Neural cell (in vitro differentiated cells): ENCODE measurements around the gene DNAJC3. TPM values are rescaled to one million over a fixed set of nuclear protein-coding genes. Genes with fewer than 3 reads are reported as not detected.
"Not testable (repeated sequence)": the region's sequence is repeated elsewhere in the genome, so short reads cannot be mapped to it uniquely, and the experiment has no call there.

Source experiments
- H2AFZ ChIP-seq: fragments of 200-600, 300-800 bp; sonication (generic), shearing (Covaris generic); 2 replicates; pipeline ENCODE4 v1.6.0; 2014; ENCODE audit warnings: low read depth, mild to moderate bottlenecking, antibody characterized with exemption, low read length, moderate library complexity
- H3F3A ChIP-seq: fragments of 200-600 bp; shearing (Covaris generic); 2 replicates; pipeline ENCODE4 v1.6.1; 2016; ENCODE audit warnings: mild to moderate bottlenecking, moderate library complexity, mixed read lengths, antibody characterized with exemption, low read length; ENCODE audit not compliant: insufficient read depth, poor library complexity, severe bottlenecking
- H3K27ac ChIP-seq: fragments of 200-600, 300-800 bp; sonication (generic), shearing (Covaris generic); 2 replicates; pipeline ENCODE4 v1.5.1; 2014; ENCODE audit warnings: mild to moderate bottlenecking, low read length, moderate library complexity
- H3K27me3 ChIP-seq: fragments of 300-800, 200-600 bp; sonication (generic), shearing (Covaris generic); 2 replicates; pipeline ENCODE4 v1.6.0; 2014; ENCODE audit warnings: mild to moderate bottlenecking, low read depth, low read length, moderate library complexity; ENCODE audit not compliant: insufficient read depth
- H3K36me3 ChIP-seq: fragments of 300-800, 200-600 bp; sonication (generic), shearing (Covaris generic); 2 replicates; pipeline ENCODE4 v1.5.1; 2014; ENCODE audit warnings: mild to moderate bottlenecking, antibody characterized with exemption, low read length, moderate library complexity; ENCODE audit not compliant: insufficient read depth
- H3K4me2 ChIP-seq: fragments of 300-800, 200-600 bp; sonication (generic), shearing (Covaris generic); 2 replicates; pipeline ENCODE4 v1.6.0; 2014; ENCODE audit warnings: mild to moderate bottlenecking, low read length
- H3K4me3 ChIP-seq: fragments of 300-800, 200-600 bp; sonication (generic), shearing (Covaris generic); 2 replicates; pipeline ENCODE4 v1.5.1; 2014; ENCODE audit warnings: mild to moderate bottlenecking, low read length, moderate library complexity
- H3K79me2 ChIP-seq: fragments of 200-600 bp; shearing (Covaris generic); replicated peaks from 2 replicates; pipeline ENCODE4 v1.6.0; 2014; ENCODE audit warnings: mild to moderate bottlenecking, low read length, moderate library complexity; ENCODE audit not compliant: insufficient read depth
- H3K9ac ChIP-seq: fragments of 300-800, 200-600 bp; sonication (generic), shearing (Covaris generic); 2 replicates; pipeline ENCODE4 v1.6.1; 2016; ENCODE audit warnings: mild to moderate bottlenecking, low read length, mixed read lengths
- H3K9me2 ChIP-seq: fragments of 200-600 bp; shearing (Covaris generic); 2 replicates; pipeline ENCODE4 v1.6.1; 2016; ENCODE audit warnings: mild to moderate bottlenecking, low read length, mixed read lengths; ENCODE audit not compliant: insufficient read depth
- H3K9me3 ChIP-seq: fragments of 200-600, 300-800 bp; sonication (generic), shearing (Covaris generic); 2 replicates; pipeline ENCODE4 v1.6.1; 2016; ENCODE audit warnings: mild to moderate bottlenecking, mixed run types, low read length, moderate library complexity, mixed read lengths
- H4K20me1 ChIP-seq: fragments of 200-600 bp; shearing (Covaris generic); 2 replicates; pipeline ENCODE4 v1.6.1; 2016; ENCODE audit warnings: mild to moderate bottlenecking, mixed run types; ENCODE audit not compliant: insufficient read depth
- CTCF ChIP-seq: fragments of 450-650 bp; IDR thresholded peaks from 2 replicates; pipeline ENCODE4 v1.5.1; 2014; ENCODE audit warnings: antibody characterized with exemption, mild to moderate bottlenecking, moderate library complexity; ENCODE audit not compliant: poor library complexity, severe bottlenecking
- EP300 ChIP-seq: fragments of 450-650 bp; conservative IDR thresholded peaks from 2 replicates; pipeline ENCODE4 v1.6.1; 2014; ENCODE audit warnings: antibody characterized with exemption, mild to moderate bottlenecking, moderate library complexity; ENCODE audit not compliant: poor library complexity, severe bottlenecking
- EZH2 ChIP-seq: fragments of 200-600, 300-800 bp; shearing (Covaris generic), sonication (generic); IDR thresholded peaks from 2 replicates; pipeline ENCODE4 v1.6.1; 2014; ENCODE audit warnings: antibody characterized with exemption, low read length, borderline replicate concordance, mild to moderate bottlenecking; ENCODE audit not compliant: insufficient read depth, poor library complexity, severe bottlenecking
- MXI1 ChIP-seq: fragments of 450-650 bp; conservative IDR thresholded peaks from 2 replicates; pipeline ENCODE4 v1.6.1; 2014; ENCODE audit warnings: antibody characterized with exemption, mild to moderate bottlenecking; ENCODE audit not compliant: poor library complexity, severe bottlenecking
- POLR2AphosphoS5 ChIP-seq: IDR thresholded peaks from 2 replicates; pipeline ENCODE4 v1.6.1; 2012
- RAD21 ChIP-seq: fragments of 450-650 bp; conservative IDR thresholded peaks from 2 replicates; pipeline ENCODE4 v1.6.1; 2014; ENCODE audit warnings: antibody characterized with exemption, mild to moderate bottlenecking, moderate library complexity
- REST ChIP-seq: IDR thresholded peaks from 2 replicates; pipeline ENCODE4 v1.6.1; 2012; ENCODE audit warnings: borderline replicate concordance
- SMC3 ChIP-seq: fragments of 450-650 bp; conservative IDR thresholded peaks from 2 replicates; pipeline ENCODE4 v1.6.1; 2014; ENCODE audit warnings: antibody characterized with exemption, mild to moderate bottlenecking, moderate library complexity; ENCODE audit not compliant: poor library complexity
- TAF1 ChIP-seq: IDR thresholded peaks from 2 replicates; pipeline ENCODE4 v1.6.1; 2012; ENCODE audit warnings: low read depth
- polyA plus RNA-seq: library from polyadenylated mRNA; depleted of rRNA; stranded (reverse); fragments of >200 nt; gene quantifications from 2 replicates; pipeline ENCODE4 v1.2.3, GENCODE V29; 2014

The DNAJC3 gene
- polyA plus RNA-seq, 1 donor from 2014 or later, result 8.2 TPM

GRCh38 chr13:95708811-95709500, 32.0 kb downstream of the DNAJC3 start:
- no peaks in the 10 kb centered on the region for H3K9me2 ChIP-seq
- H2AFZ ChIP-seq, result no peak overlapping the region
- no peaks in the 10 kb centered on the region for H3K79me2 ChIP-seq
- no peaks in the 10 kb centered on the region for H3K36me3 ChIP-seq
- H3K4me3 ChIP-seq, result no peak overlapping the region
- TF ChIP-seq POLR2AphosphoS5 (no peak), CTCF (no peak), EZH2 (no peak), TAF1 (no peak), EP300 (no peak)
- no peaks in the 10 kb centered on the region for H3F3A ChIP-seq
- H4K20me1 ChIP-seq, result no peaks in the 10 kb centered on the region
- H3K9me3 ChIP-seq, result no peaks in the 10 kb centered on the region
- H3K27ac ChIP-seq, result no peak overlapping the region
- H3K27me3 ChIP-seq, result no peaks in the 10 kb centered on the region
- H3K4me2 ChIP-seq, result no peak overlapping the region
- no peak overlapping the region for H3K9ac ChIP-seq

GRCh38 chr13:95710313-95710712, 33.4 kb downstream of the DNAJC3 start:
- H3K9ac ChIP-seq, result no peak overlapping the region
- no peak overlapping the region for H3K4me2 ChIP-seq
- H4K20me1 ChIP-seq, result no peaks in the 10 kb centered on the region
- no peaks in the 10 kb centered on the region for H3K27me3 ChIP-seq
- H3K36me3 ChIP-seq, result no peaks in the 10 kb centered on the region
- no peak overlapping the region for H3K4me3 ChIP-seq
- H3K9me2 ChIP-seq, result no peaks in the 10 kb centered on the region
- no peaks in the 10 kb centered on the region for H3K9me3 ChIP-seq
- no peak overlapping the region for H3K27ac ChIP-seq
- H2AFZ ChIP-seq, result no peak overlapping the region
- H3K79me2 ChIP-seq, result no peaks in the 10 kb centered on the region
- TF ChIP-seq SMC3, result no peak
- no peak for TF ChIP-seq RAD21
- TF ChIP-seq EZH2, result no peak
- no peak for TF ChIP-seq TAF1
- no peak for TF ChIP-seq CTCF
- TF ChIP-seq MXI1, result no peak
- TF ChIP-seq EP300, result no peak
- no peak for TF ChIP-seq POLR2AphosphoS5
- no peak for TF ChIP-seq REST
- H3F3A ChIP-seq, result no peaks in the 10 kb centered on the region

GRCh38 chr13:95712846-95713245, 35.9 kb downstream of the DNAJC3 start:
- H2AFZ ChIP-seq, H3K4me2 ChIP-seq, H3K9me2 ChIP-seq, H3K36me3 ChIP-seq, H3K27me3 ChIP-seq, H3K9ac ChIP-seq, H3F3A ChIP-seq, H3K79me2 ChIP-seq, H3K9me3 ChIP-seq, H3K4me3 ChIP-seq, H4K20me1 ChIP-seq, H3K27ac ChIP-seq: not testable (repeated sequence)
